H54 (cell line): ENCODE measurements around the gene FKBP2.

Experiments used
- DNase-seq: peaks from one replicate; pipeline ENCODE4 v3.0.0; 2011; ENCODE audit warnings: low spot score, mixed read lengths; ENCODE audit not compliant: insufficient read length
- FAIRE-seq: peaks from 3 replicates; lab custom pipeline; 2011; peaks lifted over from hg19 to GRCh38; lab: Jason Lieb, UNC
- POLR2A ChIP-seq: IDR thresholded peaks from 2 replicates; pipeline ENCODE4 v1.6.1; 2011; ENCODE audit warnings: low read depth, mild to moderate bottlenecking, low read length

Gene FKBP2

GRCh38 chr11:64224891-64225607 is 15.8 kb upstream of the FKBP2 start:
- no peak for TF ChIP-seq POLR2A
- FAIRE-seq (no peak), DNase-seq (no peak)

GRCh38 chr11:64225608-64226506 is 15.0 kb upstream of the FKBP2 start, which contains the start of the genes NUDT22 and TRPT1:
TSS of gene NUDT22 (plus strand) at chr11:64226274. CDS start at chr11:64226653, 379 bp downstream.
TSS of gene TRPT1 (minus strand) at chr11:64226186. CDS start at chr11:64225860, 326 bp downstream.
- DNase-seq (peak; percentile 78), FAIRE-seq (no peak)
- peak; percentile 72; the same call in 1 of the 2 replicates for TF ChIP-seq POLR2A

GRCh38 chr11:64226507-64227051 is 14.3 kb upstream of the FKBP2 start:
- no peak for FAIRE-seq
- no peak for DNase-seq
- TF ChIP-seq POLR2A: no peak

GRCh38 chr11:64227405-64227956 is 13.4 kb upstream of the FKBP2 start:
- TF ChIP-seq POLR2A: no peak
- no peak for DNase-seq
- no peak for FAIRE-seq

- no peak for DNase-seq
- FAIRE-seq: no peak
- TF ChIP-seq POLR2A: no peak
Observed at GRCh38 chr11:64229090-64229743, 11.7 kb upstream of the FKBP2 start.

- DNase-seq (no peak), FAIRE-seq (no peak)
- no peak for TF ChIP-seq POLR2A
Observed at GRCh38 chr11:64229744-64230170, 11.1 kb upstream of the FKBP2 start.

GRCh38 chr11:64230171-64230984 is 10.5 kb upstream of the FKBP2 start, which contains the start of gene DNAJC4:
TSS of gene DNAJC4 (plus strand) at chr11:64230548. CDS start at chr11:64230855, 307 bp downstream.
- DNase-seq: peak; percentile 79
- FAIRE-seq: no peak
- peak; percentile 31 for TF ChIP-seq POLR2A

GRCh38 chr11:64230985-64231365 is 9.9 kb upstream of the FKBP2 start:
- no peak for FAIRE-seq
- DNase-seq: no peak
- peak; percentile 6; the same call in 1 of the 2 replicates for TF ChIP-seq POLR2A

- DNase-seq: no peak
- no peak for FAIRE-seq
- no peak for TF ChIP-seq POLR2A
Observed at GRCh38 chr11:64231546-64231945, 9.3 kb upstream of the FKBP2 start.

GRCh38 chr11:64232182-64232966 is 8.5 kb upstream of the FKBP2 start:
- DNase-seq (no peak), FAIRE-seq (no peak)
- TF ChIP-seq POLR2A: no peak

- TF ChIP-seq POLR2A: no peak
- FAIRE-seq (no peak), DNase-seq (no peak)
Observed at GRCh38 chr11:64232967-64233315, 8.0 kb upstream of the FKBP2 start.
